Measurements from ENCODE around the gene NDN. TPM values are rescaled to one million over a fixed set of nuclear protein-coding genes. Genes with fewer than 3 reads are reported as not detected.
"Not testable (repeated sequence)": the region's sequence is repeated elsewhere in the genome, so short reads cannot be mapped to it uniquely, and the experiment has no call there.

Gene NDN, protein sequence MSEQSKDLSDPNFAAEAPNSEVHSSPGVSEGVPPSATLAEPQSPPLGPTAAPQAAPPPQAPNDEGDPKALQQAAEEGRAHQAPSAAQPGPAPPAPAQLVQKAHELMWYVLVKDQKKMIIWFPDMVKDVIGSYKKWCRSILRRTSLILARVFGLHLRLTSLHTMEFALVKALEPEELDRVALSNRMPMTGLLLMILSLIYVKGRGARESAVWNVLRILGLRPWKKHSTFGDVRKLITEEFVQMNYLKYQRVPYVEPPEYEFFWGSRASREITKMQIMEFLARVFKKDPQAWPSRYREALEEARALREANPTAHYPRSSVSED
- polyA plus RNA-seq (2013, experiment 1 of 2): 55.4 TPM
- 55.8 TPM for polyA plus RNA-seq (2013, experiment 2 of 2)

DNA sequence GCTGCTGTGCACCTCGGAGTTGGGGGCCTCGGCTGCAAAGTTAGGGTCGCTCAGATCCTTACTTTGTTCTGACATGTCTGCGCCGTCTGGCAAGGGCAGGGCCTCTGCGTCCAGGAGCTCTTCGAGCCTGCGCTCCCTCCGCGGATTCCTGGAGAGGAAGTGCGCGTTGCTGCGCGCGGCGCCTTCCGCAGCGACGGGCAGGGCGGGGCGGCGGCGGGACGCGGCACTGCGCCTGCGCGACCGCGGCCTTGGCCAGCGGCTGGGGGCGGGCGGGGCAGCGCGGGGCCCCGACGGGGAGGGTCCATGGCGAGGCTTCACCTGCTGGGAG is at the start of gene NDN:
TSS of gene NDN (minus strand) at position 163 of the 328 bp plus-strand sequence. CDS start at position 75, 88 bp downstream.
- Histone ChIP-seq H3K23ac (ENCODE audit: low read length in 2 of 2) (no peak within 1 kb of the TSS), H2AFZ (ENCODE audit: low read depth, low read length) (no peak within 1 kb of the TSS), H4K8ac (ENCODE audit: low read length) (peak within 1 kb of the TSS; percentile 33), H3K4me3 (ENCODE audit: insufficient read depth in 1 of 2, low read depth in 1 of 2, low read length in 2 of 2) (peak within 1 kb of the TSS; percentile 38 to 81), H2BK120ac (ENCODE audit: low read depth, low read length) (no peak within 1 kb of the TSS), H3K4me2 (ENCODE audit: low read length, poor library complexity, severe bottlenecking) (no peak within 1 kb of the TSS), H2BK5ac (ENCODE audit: low read depth, low read length, poor library complexity, severe bottlenecking) (no peak within 1 kb of the TSS), H3K14ac (ENCODE audit: low read length in 2 of 2) (no peak within 1 kb of the TSS), H4K91ac (ENCODE audit: low read length) (peak within 1 kb of the TSS; percentile 3), H3K79me1 (replicated peaks; ENCODE audit: low read length, poor library complexity, severe bottlenecking) (no peaks in the 10 kb centered on the region), H3K27me3 (ENCODE audit: control insufficient read depth in 1 of 2, insufficient read depth in 1 of 2, low read length in 2 of 2) (no peaks in the 10 kb centered on the region), H2AK5ac (ENCODE audit: low read length, severe bottlenecking) (no peak within 1 kb of the TSS), H3K4me1 (ENCODE audit: control insufficient read depth, insufficient read depth, low read depth, low read length) (no peaks in the 10 kb centered on the region), H3K36me3 (ENCODE audit: control insufficient read depth in 1 of 2, insufficient read depth in 2 of 2, low read depth in 1 of 2, low read length in 2 of 2) (no peaks in the 10 kb centered on the region), H3K18ac (ENCODE audit: low read depth in 1 of 2, low read length in 2 of 2) (peak within 1 kb of the TSS in 1 of 2 experiments; percentile 47), H2BK12ac (ENCODE audit: low read length in 2 of 2) (no peak within 1 kb of the TSS), H3K9me3 (ENCODE audit: control insufficient read depth, low read length) (no peaks in the 10 kb centered on the region), H2BK15ac (ENCODE audit: low read depth, poor library complexity, severe bottlenecking) (no peak within 1 kb of the TSS), H3K27ac (ENCODE audit: low read length, poor library complexity, severe bottlenecking) (no peak within 1 kb of the TSS), H3K4ac (ENCODE audit: low read depth in 1 of 2, low read length in 2 of 2) (no peak within 1 kb of the TSS), H3K9ac (ENCODE audit: low read length) (peak within 1 kb of the TSS; percentile 81)
- 53% methylated on average over 38 of the region's 38 CpGs for WGBS
- peak; percentile 44 for DNase-seq

DNA sequence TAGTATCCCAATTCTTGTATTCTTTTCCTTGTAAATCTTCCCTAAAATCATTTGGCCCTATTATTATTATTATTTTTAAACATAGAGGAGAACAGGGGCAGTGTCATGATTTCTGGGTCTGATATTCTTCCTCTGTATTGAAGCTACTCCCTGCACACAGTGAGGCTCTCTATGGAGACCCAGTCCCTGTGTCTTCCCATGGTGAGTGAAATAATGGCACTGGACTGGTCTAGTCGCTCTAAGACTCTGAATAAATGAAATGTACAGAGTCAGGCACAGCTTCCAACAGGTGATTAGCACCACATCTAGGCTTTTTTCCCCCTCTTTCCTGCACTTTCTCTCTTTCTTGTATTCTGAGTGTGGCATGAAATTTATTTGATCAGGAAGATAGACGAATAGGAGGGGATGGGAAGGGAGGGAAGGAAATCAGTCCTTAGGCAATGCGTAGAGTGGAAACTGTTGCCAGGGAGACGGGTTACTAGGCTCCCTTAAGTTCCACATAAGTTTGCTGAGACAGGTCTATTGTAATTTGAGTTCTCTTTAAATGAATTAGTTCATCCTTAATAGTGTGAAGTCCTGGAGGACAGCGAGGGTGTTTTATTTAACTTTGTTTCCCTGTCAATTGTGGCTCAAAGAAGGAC is 49.0 kb upstream of the NDN start:
- Histone ChIP-seq H2BK120ac (ENCODE audit: low read depth, low read length) (no peak overlapping the region), H3K9me3 (ENCODE audit: control insufficient read depth, low read length) (no peaks in the 10 kb centered on the region), H3K18ac (ENCODE audit: low read depth in 1 of 2, low read length in 2 of 2) (no peak overlapping the region), H3K23ac (ENCODE audit: low read length in 2 of 2) (no peak overlapping the region), H4K91ac (ENCODE audit: low read length) (no peak overlapping the region), H3K36me3 (ENCODE audit: control insufficient read depth in 1 of 2, insufficient read depth in 2 of 2, low read depth in 1 of 2, low read length in 2 of 2) (no peaks in the 10 kb centered on the region), H3K27me3 (ENCODE audit: control insufficient read depth in 1 of 2, insufficient read depth in 1 of 2, low read length in 2 of 2) (no peaks in the 10 kb centered on the region), H2AFZ (ENCODE audit: low read depth, low read length) (no peak overlapping the region), H3K4me2 (ENCODE audit: low read length, poor library complexity, severe bottlenecking) (no peak overlapping the region), H2BK15ac (ENCODE audit: low read depth, poor library complexity, severe bottlenecking) (no peak overlapping the region), H4K8ac (ENCODE audit: low read length) (no peak overlapping the region), H3K4me3 (ENCODE audit: insufficient read depth in 1 of 2, low read depth in 1 of 2, low read length in 2 of 2) (no peak overlapping the region), H3K27ac (ENCODE audit: low read length, poor library complexity, severe bottlenecking) (no peak overlapping the region), H3K4me1 (ENCODE audit: control insufficient read depth, insufficient read depth, low read depth, low read length) (no peaks in the 10 kb centered on the region), H3K79me1 (replicated peaks; ENCODE audit: low read length, poor library complexity, severe bottlenecking) (no peaks in the 10 kb centered on the region), H3K4ac (ENCODE audit: low read depth in 1 of 2, low read length in 2 of 2) (no peak overlapping the region), H3K9ac (ENCODE audit: low read length) (no peak overlapping the region), H2AK5ac (ENCODE audit: low read length, severe bottlenecking) (no peak overlapping the region), H3K14ac (ENCODE audit: low read length in 2 of 2) (no peak overlapping the region), H2BK5ac (ENCODE audit: low read depth, low read length, poor library complexity, severe bottlenecking) (no peak overlapping the region), H2BK12ac (ENCODE audit: low read length in 2 of 2) (no peak overlapping the region)
- 36% methylated on average over 5 of the region's 5 CpGs for WGBS
- no peak for DNase-seq

DNA sequence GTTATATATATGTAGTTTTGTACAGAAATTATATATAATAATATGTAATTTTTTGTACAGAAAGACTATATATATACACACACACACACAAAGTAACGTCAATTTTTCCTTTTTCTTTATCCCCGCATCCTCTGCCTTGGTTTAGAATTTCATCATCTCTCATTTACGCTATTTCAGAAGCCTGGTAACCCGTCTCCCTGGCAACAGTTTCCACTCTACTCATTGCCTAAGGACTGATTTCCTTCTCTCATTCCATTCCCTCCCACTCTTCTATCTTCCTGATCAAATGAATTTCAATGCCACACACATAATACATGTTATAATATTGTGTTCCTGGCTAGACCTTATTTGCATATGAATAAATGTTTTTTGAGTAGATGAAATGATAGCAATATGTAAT is 47.8 kb upstream of the NDN start:
- Histone ChIP-seq H3K18ac (ENCODE audit: low read depth in 1 of 2, low read length in 2 of 2) (no peak overlapping the region), H3K4me3 (ENCODE audit: insufficient read depth in 1 of 2, low read depth in 1 of 2, low read length in 2 of 2) (no peak overlapping the region), H2AFZ (ENCODE audit: low read depth, low read length) (no peak overlapping the region), H2BK120ac (ENCODE audit: low read depth, low read length) (no peak overlapping the region), H3K4ac (ENCODE audit: low read depth in 1 of 2, low read length in 2 of 2) (no peak overlapping the region), H3K9ac (ENCODE audit: low read length) (no peak overlapping the region), H3K14ac (ENCODE audit: low read length in 2 of 2) (no peak overlapping the region), H3K9me3 (ENCODE audit: control insufficient read depth, low read length) (no peaks in the 10 kb centered on the region), H3K27ac (ENCODE audit: low read length, poor library complexity, severe bottlenecking) (no peak overlapping the region), H3K27me3 (ENCODE audit: control insufficient read depth in 1 of 2, insufficient read depth in 1 of 2, low read length in 2 of 2) (no peaks in the 10 kb centered on the region), H2BK15ac (ENCODE audit: low read depth, poor library complexity, severe bottlenecking) (no peak overlapping the region), H4K8ac (ENCODE audit: low read length) (no peak overlapping the region), H2BK12ac (ENCODE audit: low read length in 2 of 2) (no peak overlapping the region), H3K79me1 (replicated peaks; ENCODE audit: low read length, poor library complexity, severe bottlenecking) (no peaks in the 10 kb centered on the region), H3K4me1 (ENCODE audit: control insufficient read depth, insufficient read depth, low read depth, low read length) (no peaks in the 10 kb centered on the region), H3K36me3 (ENCODE audit: control insufficient read depth in 1 of 2, insufficient read depth in 2 of 2, low read depth in 1 of 2, low read length in 2 of 2) (no peaks in the 10 kb centered on the region), H3K23ac (ENCODE audit: low read length in 2 of 2) (no peak overlapping the region), H2AK5ac (ENCODE audit: low read length, severe bottlenecking) (no peak overlapping the region), H3K4me2 (ENCODE audit: low read length, poor library complexity, severe bottlenecking) (no peak overlapping the region), H2BK5ac (ENCODE audit: low read depth, low read length, poor library complexity, severe bottlenecking) (no peak overlapping the region), H4K91ac (ENCODE audit: low read length) (no peak overlapping the region)
- no peak for DNase-seq
- 61% methylated on average over 4 of the region's 4 CpGs for WGBS

DNA sequence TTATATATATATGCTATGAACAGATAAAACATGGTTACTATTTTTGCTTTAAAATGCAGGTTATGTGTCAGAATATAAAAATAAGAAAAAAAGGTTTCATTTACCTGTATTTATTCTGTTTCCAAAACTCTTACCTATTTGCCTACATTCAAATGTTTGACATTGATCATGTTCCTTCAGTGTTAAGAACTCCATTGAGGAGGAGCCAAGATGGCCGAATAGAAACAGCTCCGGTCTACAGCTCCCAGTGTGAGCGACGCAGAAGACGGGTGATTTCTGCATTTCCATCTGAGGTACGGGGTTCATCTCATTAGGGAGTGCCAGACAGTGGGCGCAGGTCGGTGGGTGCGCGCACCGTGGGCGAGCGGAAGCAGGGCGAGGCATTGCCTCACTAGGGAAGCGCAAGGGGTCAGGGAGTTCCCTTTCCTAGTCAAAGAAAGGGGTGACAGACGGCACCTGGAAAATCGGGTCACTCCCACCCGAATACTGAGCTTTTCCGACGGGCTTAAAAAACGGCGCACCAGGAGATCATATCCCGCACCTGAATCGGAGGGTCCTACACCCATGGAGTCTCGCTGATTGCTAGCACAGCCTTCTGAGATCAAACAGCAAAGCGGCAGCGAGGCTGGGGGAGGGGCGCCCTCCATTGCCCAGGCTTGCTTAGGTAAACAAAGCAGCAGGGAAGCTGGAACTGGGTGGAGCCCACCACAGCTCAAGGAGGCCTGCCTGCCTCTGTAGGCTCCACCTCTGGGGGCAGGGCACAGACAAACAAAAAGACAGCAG is 27.0 kb upstream of the NDN start:
- not testable (repeated sequence) for H2BK5ac ChIP-seq (ENCODE audit: low read depth, low read length, poor library complexity, severe bottlenecking); H3K79me1 ChIP-seq (replicated peaks; ENCODE audit: low read length, poor library complexity, severe bottlenecking); H3K27me3 ChIP-seq (ENCODE audit: control insufficient read depth in 1 of 2, insufficient read depth in 1 of 2, low read length in 2 of 2); H3K4me3 ChIP-seq (ENCODE audit: insufficient read depth in 1 of 2, low read depth in 1 of 2, low read length in 2 of 2); H2BK120ac ChIP-seq (ENCODE audit: low read depth, low read length); H3K4ac ChIP-seq (ENCODE audit: low read depth in 1 of 2, low read length in 2 of 2); H2BK12ac ChIP-seq (ENCODE audit: low read length in 2 of 2); H3K18ac ChIP-seq (ENCODE audit: low read depth in 1 of 2, low read length in 2 of 2); H3K14ac ChIP-seq (ENCODE audit: low read length in 2 of 2); H2BK15ac ChIP-seq (ENCODE audit: low read depth, poor library complexity, severe bottlenecking); H4K8ac ChIP-seq (ENCODE audit: low read length); H3K9ac ChIP-seq (ENCODE audit: low read length); H3K36me3 ChIP-seq (ENCODE audit: control insufficient read depth in 1 of 2, insufficient read depth in 2 of 2, low read depth in 1 of 2, low read length in 2 of 2); H2AFZ ChIP-seq (ENCODE audit: low read depth, low read length); H3K4me1 ChIP-seq (ENCODE audit: control insufficient read depth, insufficient read depth, low read depth, low read length); H3K4me2 ChIP-seq (ENCODE audit: low read length, poor library complexity, severe bottlenecking); H2AK5ac ChIP-seq (ENCODE audit: low read length, severe bottlenecking); H4K91ac ChIP-seq (ENCODE audit: low read length); H3K9me3 ChIP-seq (ENCODE audit: control insufficient read depth, low read length); H3K23ac ChIP-seq (ENCODE audit: low read length in 2 of 2); H3K27ac ChIP-seq (ENCODE audit: low read length, poor library complexity, severe bottlenecking); DNase-seq
- WGBS: 78% methylated on average over 27 of the region's 28 CpGs

Measured in mesenchymal stem cell (in vitro differentiated cells and primary cell).